Activated CD4-positive, alpha-beta memory T cell treated with anti-CD3 and anti-CD28 coated beads for 36 hours (primary cell): ENCODE measurements around the gene ARHGAP18. TPM values are rescaled to one million over a fixed set of nuclear protein-coding genes. Genes with fewer than 3 reads are reported as not detected.

ENCODE experiments used
- CTCF ChIA-PET: fragments of 350-600 bp; sonication (Branson Sonifier 250); formaldehyde crosslinking; loops from one replicate; lab custom pipeline; 2021; ENCODE audit warnings: antibody characterized with exemption, inconsistent platforms; lab: Charles Lee
- POLR2A ChIA-PET: fragments of 350-600 bp; sonication (Branson Sonifier 250); formaldehyde crosslinking; loops from one replicate; lab custom pipeline; 2021; ENCODE audit warnings: antibody characterized with exemption; lab: Charles Lee
- DNase-seq: peaks from one replicate; pipeline ENCODE4 v3.0.0-alpha.2; 2020
- H3K27ac Mint-ChIP-seq: one replicate; pipeline ENCODE4 v1.8.0; 2021; ENCODE audit warnings: mixed read lengths
- H3K27me3 Mint-ChIP-seq: one replicate; pipeline ENCODE4 v1.8.0; 2021; ENCODE audit warnings: mixed read lengths
- H3K36me3 Mint-ChIP-seq: one replicate; pipeline ENCODE4 v1.8.0; 2021; ENCODE audit warnings: mixed read lengths
- H3K4me1 Mint-ChIP-seq: one replicate; pipeline ENCODE4 v1.8.0; 2021; ENCODE audit warnings: low read depth, mixed read lengths
- H3K4me3 Mint-ChIP-seq: one replicate; pipeline ENCODE4 v1.8.0; 2021; ENCODE audit warnings: mild to moderate bottlenecking, mixed read lengths
- H3K9me3 Mint-ChIP-seq: one replicate; pipeline ENCODE4 v1.8.0; 2021; ENCODE audit warnings: mixed read lengths
- intact Hi-C: fragments of 100-400 bp; cut with micrococcal nuclease; formaldehyde crosslinking; loops from one replicate; pipeline ENCODE4 v1.15.1; 2023
- total RNA-seq, 2 experiments: library from RNA; stranded (reverse); gene quantifications; one replicate each; pipeline ENCODE4 v1.2.3, GENCODE V29; 2021

Gene ARHGAP18
- total RNA-seq, 2 experiments from 2014 or later = 7.0 to 9.2 TPM

DNA sequence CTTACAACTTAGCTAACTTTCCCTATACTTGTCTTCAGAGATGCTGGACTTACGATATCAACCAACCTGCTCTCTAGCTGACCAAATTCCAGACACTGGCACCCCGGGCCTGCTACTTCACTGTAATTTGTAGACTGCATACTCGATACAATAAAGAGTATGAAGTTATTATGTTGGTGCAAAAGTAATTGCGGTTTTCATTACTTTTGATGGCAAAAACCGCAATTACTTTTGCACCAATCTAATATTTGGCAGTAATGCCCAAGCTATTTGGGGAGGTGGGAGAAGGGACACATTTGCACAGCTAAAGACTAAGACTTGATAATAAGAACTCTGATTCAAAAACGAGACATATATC is 34.9 kb upstream of the ARHGAP18 start:
- no peak overlapping the region for H3K27ac Mint-ChIP-seq
- no peaks in the 10 kb centered on the region for H3K27me3 Mint-ChIP-seq
- DNase-seq = no peak
- no peaks in the 10 kb centered on the region for H3K36me3 Mint-ChIP-seq
- CTCF ChIA-PET = interaction anchor here (1.0 to 3.4 kb wide), 5 partner anchors 14 to 247 kb away, joined by 3 to 19 read pairs (median 6); no protein-coding TSS in a partner anchor
- intact Hi-C loops = no loop called here
- H3K9me3 Mint-ChIP-seq = no peaks in the 10 kb centered on the region
- H3K4me1 Mint-ChIP-seq = peaks cover 42% of the 10 kb centered on the region
- no peak overlapping the region for H3K4me3 Mint-ChIP-seq
- POLR2A ChIA-PET = no interaction called here

DNA sequence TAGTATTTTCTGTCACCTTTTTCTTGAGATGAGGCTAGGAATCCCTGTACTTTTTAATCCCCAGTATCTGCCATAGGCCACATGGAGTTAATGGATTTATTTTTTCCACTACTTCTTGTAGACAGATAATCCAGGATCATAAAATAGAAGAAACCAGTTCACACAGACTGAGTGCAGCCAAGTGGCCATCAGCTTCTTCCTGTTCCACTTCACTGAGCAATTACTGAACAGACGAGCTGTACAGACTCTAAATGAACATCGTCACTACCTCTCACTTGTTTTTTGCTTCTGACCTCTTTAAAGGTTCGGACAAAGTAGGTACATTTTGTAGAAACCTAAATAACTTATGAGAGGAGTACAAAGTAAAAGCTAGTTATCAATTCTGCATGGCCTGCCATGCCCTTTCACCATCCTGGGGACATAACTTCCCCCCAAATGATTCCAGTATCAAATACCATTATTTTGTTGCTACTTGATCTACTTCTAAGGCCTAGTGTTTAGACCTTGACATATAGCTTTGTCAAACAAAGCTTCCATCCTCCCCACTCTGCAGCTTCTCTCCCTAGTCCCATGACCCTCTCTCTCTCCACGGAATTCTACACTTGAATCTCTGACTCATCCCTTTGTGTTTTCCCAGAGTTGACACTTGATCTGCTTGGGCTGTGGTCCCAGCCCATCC is 34.4 kb upstream of the ARHGAP18 start:
- CTCF ChIA-PET = interaction anchor here (0.7 to 3.4 kb wide), 6 partner anchors 13 to 246 kb away, joined by 3 to 19 read pairs (median 5); no protein-coding TSS in a partner anchor
- POLR2A ChIA-PET = no interaction called here
- Mint-ChIP-seq H3K4me3 (no peak overlapping the region), H3K27me3 (no peaks in the 10 kb centered on the region), H3K36me3 (no peaks in the 10 kb centered on the region), H3K4me1 (peaks cover 37% of the 10 kb centered on the region), H3K9me3 (no peaks in the 10 kb centered on the region), H3K27ac (no peak overlapping the region)
- no peak for DNase-seq
- intact Hi-C loops = no loop called here

DNA sequence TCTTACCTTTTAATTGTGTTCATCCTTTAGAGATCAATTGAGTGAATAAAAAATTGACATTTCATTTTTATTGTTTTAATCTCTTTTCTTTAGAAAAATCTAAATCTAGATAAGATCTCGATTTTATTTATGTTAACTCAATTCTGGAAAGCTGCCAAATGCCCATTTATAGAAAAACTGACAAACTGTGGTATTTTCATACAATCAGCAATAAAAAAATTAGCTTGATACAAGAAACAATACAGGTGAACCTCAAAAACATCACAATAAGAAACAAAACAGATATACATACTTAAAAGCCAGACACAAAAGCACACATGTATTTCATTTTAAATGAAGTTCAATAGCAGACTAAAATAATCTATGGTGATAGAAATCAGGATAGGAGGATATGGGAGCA is 30.0 kb upstream of the ARHGAP18 start:
- H3K27me3 Mint-ChIP-seq = no peaks in the 10 kb centered on the region
- ChIA-PET CTCF (interaction anchor here (0.6 to 1.2 kb wide), 2 partner anchors 10 to 29 kb away, joined by 3 to 4 read pairs; no protein-coding TSS in a partner anchor), POLR2A (no interaction called here)
- DNase-seq = no peak
- H3K27ac Mint-ChIP-seq = no peak overlapping the region
- H3K4me1 Mint-ChIP-seq = peaks cover 16% of the 10 kb centered on the region
- intact Hi-C loops = no loop called here
- H3K36me3 Mint-ChIP-seq = no peaks in the 10 kb centered on the region
- no peak overlapping the region for H3K4me3 Mint-ChIP-seq
- no peaks in the 10 kb centered on the region for H3K9me3 Mint-ChIP-seq

DNA sequence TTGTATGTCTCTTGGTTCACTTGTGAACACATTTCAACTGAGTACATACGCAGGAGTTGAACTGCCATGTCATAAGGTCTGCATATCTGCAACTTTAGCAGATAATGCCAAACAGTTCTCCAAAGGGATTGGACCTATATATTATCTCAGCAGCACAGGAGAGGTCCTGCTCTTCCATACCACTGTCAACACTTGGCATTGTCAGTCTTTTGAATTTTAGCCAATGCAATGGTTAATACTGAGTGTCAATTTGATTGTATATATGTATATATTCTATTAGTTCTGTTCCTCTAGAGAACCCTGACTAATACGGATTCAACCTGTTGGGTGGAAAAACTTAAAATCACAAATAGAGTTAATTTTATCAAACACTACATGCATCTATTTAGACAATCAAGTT is 26.1 kb upstream of the ARHGAP18 start:
- no peak overlapping the region for H3K27ac Mint-ChIP-seq
- H3K9me3 Mint-ChIP-seq = no peaks in the 10 kb centered on the region
- H3K4me1 Mint-ChIP-seq = peaks cover 6% of the 10 kb centered on the region
- no peak for DNase-seq
- ChIA-PET CTCF (interaction anchor here (1.0 to 1.5 kb wide), 2 partner anchors 39 to 138 kb away, joined by 3 read pairs; no protein-coding TSS in a partner anchor), POLR2A (no interaction called here)
- H3K36me3 Mint-ChIP-seq = no peaks in the 10 kb centered on the region
- no peaks in the 10 kb centered on the region for H3K27me3 Mint-ChIP-seq
- no peak overlapping the region for H3K4me3 Mint-ChIP-seq
- intact Hi-C loops = no loop called here

- CTCF ChIA-PET = interaction anchor here (1.1 to 4.9 kb wide), 3 partner anchors 15 to 135 kb away, joined by 3 to 125 read pairs (median 3); no protein-coding TSS in a partner anchor
- Mint-ChIP-seq H3K9me3 (no peaks in the 10 kb centered on the region), H3K36me3 (no peaks in the 10 kb centered on the region), H3K27ac (no peak overlapping the region), H3K4me3 (no peak overlapping the region), H3K4me1 (peaks cover 11% of the 10 kb centered on the region), H3K27me3 (no peaks in the 10 kb centered on the region)
- POLR2A ChIA-PET = no interaction called here
- DNase-seq = no peak
- intact Hi-C loops = loop anchor here (5.0 kb wide), 1 partner anchor 289 kb away; no protein-coding TSS in a partner anchor
These were observed 23.3 kb upstream of the ARHGAP18 start for GRCh38 chr6:129733290-129733689.

GRCh38 chr6:129732542-129732941 is 22.6 kb upstream of the ARHGAP18 start:
- no peak overlapping the region for H3K27ac Mint-ChIP-seq
- intact Hi-C loops = loop anchor here (5.0 kb wide), 1 partner anchor 290 kb away; no protein-coding TSS in a partner anchor
- H3K4me1 Mint-ChIP-seq = peaks cover 11% of the 10 kb centered on the region
- H3K4me3 Mint-ChIP-seq = no peak overlapping the region
- H3K9me3 Mint-ChIP-seq = no peaks in the 10 kb centered on the region
- no peaks in the 10 kb centered on the region for H3K27me3 Mint-ChIP-seq
- CTCF ChIA-PET = interaction anchor here (0.6 to 4.9 kb wide), 6 partner anchors 16 to 848 kb away, joined by 3 to 125 read pairs (median 4); no protein-coding TSS in a partner anchor
- no peaks in the 10 kb centered on the region for H3K36me3 Mint-ChIP-seq
- no peak for DNase-seq
- POLR2A ChIA-PET = no interaction called here

DNA sequence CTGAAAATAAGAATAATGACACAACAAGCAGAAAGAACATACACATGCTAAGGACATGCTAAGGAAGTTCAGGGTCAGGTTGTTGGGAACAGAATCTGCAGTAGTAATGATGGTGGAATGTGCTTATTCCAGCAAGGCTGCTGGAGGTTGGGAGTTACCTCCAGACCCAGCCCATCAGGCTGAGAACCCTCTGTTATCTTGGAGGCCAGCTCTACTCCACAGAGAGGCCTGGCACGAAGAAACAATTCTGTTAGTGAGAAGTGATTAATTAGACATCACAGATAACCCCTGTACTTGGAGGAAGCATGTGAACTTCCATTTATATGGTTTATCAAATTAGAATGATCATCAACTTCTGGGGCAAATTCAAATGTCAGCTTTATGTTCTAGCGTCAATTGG is 22.1 kb upstream of the ARHGAP18 start:
- H3K4me1 Mint-ChIP-seq = peaks cover 11% of the 10 kb centered on the region
- POLR2A ChIA-PET = no interaction called here
- no peaks in the 10 kb centered on the region for H3K36me3 Mint-ChIP-seq
- DNase-seq = no peak
- no peak overlapping the region for H3K27ac Mint-ChIP-seq
- no peaks in the 10 kb centered on the region for H3K9me3 Mint-ChIP-seq
- no peak overlapping the region for H3K4me3 Mint-ChIP-seq
- intact Hi-C loops = loop anchor here (5.0 kb wide), 1 partner anchor 290 kb away; no protein-coding TSS in a partner anchor
- CTCF ChIA-PET = interaction anchor here (0.6 to 4.9 kb wide), 7 partner anchors 16 to 848 kb away, joined by 3 to 125 read pairs (median 5); no protein-coding TSS in a partner anchor
- no peaks in the 10 kb centered on the region for H3K27me3 Mint-ChIP-seq

DNA sequence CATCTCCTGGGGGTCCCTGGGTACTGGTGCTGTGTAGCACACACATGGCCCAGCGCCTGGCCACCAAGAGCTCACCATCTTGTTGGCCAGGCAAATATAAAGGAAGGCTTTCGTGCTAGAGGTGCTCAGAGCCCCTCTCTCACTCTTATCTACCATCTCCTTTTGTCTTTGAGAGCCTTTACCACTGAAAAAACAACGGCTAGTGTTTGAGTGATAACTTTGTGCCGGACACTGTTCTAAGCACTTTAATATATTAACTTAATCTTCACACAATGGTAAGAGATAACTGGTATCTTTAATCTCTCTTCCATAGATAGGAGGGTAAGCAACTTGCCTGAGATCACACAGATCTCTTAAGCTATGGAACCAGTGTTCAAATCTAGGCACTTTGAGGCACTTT is 21.5 kb upstream of the ARHGAP18 start:
- Mint-ChIP-seq H3K27ac (no peak overlapping the region), H3K4me3 (no peak overlapping the region), H3K4me1 (peaks cover 11% of the 10 kb centered on the region), H3K9me3 (no peaks in the 10 kb centered on the region), H3K27me3 (no peaks in the 10 kb centered on the region), H3K36me3 (no peaks in the 10 kb centered on the region)
- ChIA-PET POLR2A (interaction anchor here (0.6 to 1.1 kb wide), 2 partner anchors 21 to 133 kb away, joined by 3 read pairs; partner anchors contain the start of gene ARHGAP18), CTCF (interaction anchor here (0.9 to 4.9 kb wide), 13 partner anchors 14 to 290 kb away, joined by 3 to 125 read pairs (median 4); no protein-coding TSS in a partner anchor)
- intact Hi-C loops = loop anchor here (2.0 to 5.0 kb wide), 2 partner anchors 111 to 291 kb away; no protein-coding TSS in a partner anchor
- no peak for DNase-seq

- Mint-ChIP-seq H3K36me3 (no peaks in the 10 kb centered on the region), H3K27me3 (no peaks in the 10 kb centered on the region), H3K4me1 (peaks cover 11% of the 10 kb centered on the region), H3K9me3 (no peaks in the 10 kb centered on the region), H3K4me3 (no peak overlapping the region), H3K27ac (no peak overlapping the region)
- CTCF ChIA-PET = interaction anchor here (0.8 to 4.9 kb wide), 28 partner anchors 9 to 291 kb away, joined by 3 to 125 read pairs (median 4); partner anchors contain the start of gene ARHGAP18
- POLR2A ChIA-PET = interaction anchor here (0.6 to 1.1 kb wide), 2 partner anchors 20 to 132 kb away, joined by 3 read pairs; partner anchors contain the start of gene ARHGAP18
- intact Hi-C loops = loop anchor here (1.0 to 5.0 kb wide), 6 partner anchors 43 to 292 kb away; no protein-coding TSS in a partner anchor
- DNase-seq = peak; percentile 19
These were observed 20.6 kb upstream of the ARHGAP18 start for GRCh38 chr6:129730477-129731165.

DNA sequence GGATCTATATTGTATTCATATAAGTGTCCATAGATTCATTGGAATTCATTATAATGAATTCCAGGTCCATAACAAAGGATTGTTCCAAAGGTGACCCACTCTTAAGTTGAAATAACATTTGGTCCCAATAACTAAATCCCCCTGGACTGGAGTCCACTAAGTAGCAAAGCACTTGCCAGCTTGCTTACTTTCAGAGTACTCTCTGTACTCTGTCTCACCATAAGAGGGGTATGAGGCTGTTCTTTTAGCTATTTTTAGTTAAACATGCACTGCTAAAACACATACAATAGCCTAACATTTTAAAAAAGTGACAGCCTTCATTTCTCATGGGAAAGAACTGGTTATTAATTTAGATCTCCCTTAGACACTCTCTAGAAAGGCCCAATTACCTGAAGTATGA is 16.7 kb upstream of the ARHGAP18 start:
- CTCF ChIA-PET = interaction anchor here (1.1 to 3.4 kb wide), 2 partner anchors 55 to 128 kb away, joined by 3 to 21 read pairs; no protein-coding TSS in a partner anchor
- peaks cover 5% of the 10 kb centered on the region for H3K4me1 Mint-ChIP-seq
- intact Hi-C loops = no loop called here
- no peak overlapping the region for H3K4me3 Mint-ChIP-seq
- no peak for DNase-seq
- no peaks in the 10 kb centered on the region for H3K36me3 Mint-ChIP-seq
- H3K27me3 Mint-ChIP-seq = no peaks in the 10 kb centered on the region
- no peaks in the 10 kb centered on the region for H3K9me3 Mint-ChIP-seq
- POLR2A ChIA-PET = no interaction called here
- H3K27ac Mint-ChIP-seq = no peak overlapping the region

- no peak overlapping the region for H3K4me3 Mint-ChIP-seq
These were observed 15.4 kb upstream of the ARHGAP18 start for GRCh38 chr6:129725341-129725740.

More at GRCh38 chr6:129725341-129725740, 15.4 kb upstream of the ARHGAP18 start:
- intact Hi-C loops = no loop called here
- POLR2A ChIA-PET = no interaction called here
- CTCF ChIA-PET = interaction anchor here (3.4 kb wide), 1 partner anchor 127 kb away, joined by 21 read pairs; no protein-coding TSS in a partner anchor
- DNase-seq = no peak
- H3K36me3 Mint-ChIP-seq = no peaks in the 10 kb centered on the region
- H3K27me3 Mint-ChIP-seq = no peaks in the 10 kb centered on the region
- no peaks in the 10 kb centered on the region for H3K9me3 Mint-ChIP-seq
- peaks cover under 1% of the 10 kb centered on the region for H3K4me1 Mint-ChIP-seq
- H3K27ac Mint-ChIP-seq = no peak overlapping the region
